Measurements from ENCODE around the gene EIF4A3. TPM values are rescaled to one million over a fixed set of nuclear protein-coding genes. Genes with fewer than 3 reads are reported as not detected.

The EIF4A3 gene
- total and polyA plus RNA-seq, 10 of the 15 experiments (the other 5 are each of a cell fraction or from before 2014, with no cell fraction given), result 53.3 to 225 (median 103) TPM

DNA sequence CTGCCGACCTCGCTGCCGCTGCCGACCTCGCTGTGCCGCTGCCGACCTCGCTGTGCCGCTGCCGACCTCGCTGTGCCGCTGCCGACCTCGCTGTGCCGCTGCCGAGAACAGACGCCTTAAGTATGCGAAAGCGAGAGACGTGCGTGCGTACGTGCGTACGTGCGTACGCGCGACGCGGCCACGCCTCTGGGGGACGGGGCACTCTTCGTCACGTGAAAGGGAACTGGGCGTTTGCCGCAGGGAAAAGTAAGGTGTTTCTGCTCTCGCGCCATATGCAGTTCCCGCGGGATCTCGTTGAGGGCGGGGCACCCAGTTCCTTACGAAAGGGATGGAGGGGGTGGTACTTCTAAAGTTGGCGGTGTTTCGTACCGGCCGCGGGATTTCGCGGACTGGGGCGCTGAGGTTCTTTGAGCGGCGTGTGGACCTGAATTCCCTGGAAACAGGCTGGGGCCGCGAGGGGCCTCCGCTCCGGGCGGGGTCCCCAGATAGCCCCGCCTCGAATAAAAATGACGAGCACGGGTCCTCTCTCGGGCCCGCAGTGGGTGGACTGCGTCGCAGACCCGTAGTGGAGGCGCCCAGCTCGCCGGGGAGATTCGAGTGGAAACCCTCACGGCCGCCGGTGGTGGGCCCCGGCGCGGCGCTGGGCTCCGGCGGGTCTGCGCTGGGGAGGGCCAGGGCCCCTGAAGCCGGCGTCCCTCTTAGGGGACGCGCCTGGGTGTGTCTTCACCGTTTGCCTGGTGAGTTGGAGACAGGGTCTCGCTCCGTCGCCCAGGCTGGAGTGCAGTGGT is at the start of gene EIF4A3 (continued):
- TF ChIP-seq SIN3A (IDR thresholded peaks at IDR 0.05; ENCODE audit: low read depth, low read length), result no peak; the same call in 1 of the 2 replicates
- TF ChIP-seq, protein P1, sequence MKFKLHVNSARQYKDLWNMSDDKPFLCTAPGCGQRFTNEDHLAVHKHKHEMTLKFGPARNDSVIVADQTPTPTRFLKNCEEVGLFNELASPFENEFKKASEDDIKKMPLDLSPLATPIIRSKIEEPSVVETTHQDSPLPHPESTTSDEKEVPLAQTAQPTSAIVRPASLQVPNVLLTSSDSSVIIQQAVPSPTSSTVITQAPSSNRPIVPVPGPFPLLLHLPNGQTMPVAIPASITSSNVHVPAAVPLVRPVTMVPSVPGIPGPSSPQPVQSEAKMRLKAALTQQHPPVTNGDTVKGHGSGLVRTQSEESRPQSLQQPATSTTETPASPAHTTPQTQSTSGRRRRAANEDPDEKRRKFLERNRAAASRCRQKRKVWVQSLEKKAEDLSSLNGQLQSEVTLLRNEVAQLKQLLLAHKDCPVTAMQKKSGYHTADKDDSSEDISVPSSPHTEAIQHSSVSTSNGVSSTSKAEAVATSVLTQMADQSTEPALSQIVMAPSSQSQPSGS (IDR thresholded peaks at IDR 0.05; ENCODE audit: low read length), result no peak
- peak; percentile 63; the same call in 1 of the 2 replicates for TF ChIP-seq TAF1 (IDR thresholded peaks at IDR 0.05; ENCODE audit: borderline replicate concordance, low read depth, low read length)
- no peak for TF ChIP-seq PRDM15 (CRISPR knock-in tag; IDR thresholded peaks at IDR 0.05)
- TF ChIP-seq MYB (IDR thresholded peaks at IDR 0.05; ENCODE audit: borderline replicate concordance, low read depth, low read length), result no peak
- TF ChIP-seq CUX1 (IDR thresholded peaks at IDR 0.05; ENCODE audit: insufficient replicate concordance, low read depth, low read length), result no peak
- TF ChIP-seq SREBF2 (IDR thresholded peaks at IDR 0.05; ENCODE audit: low read length), result no peak
- TF ChIP-seq MEF2B (IDR thresholded peaks at IDR 0.05; ENCODE audit: partially characterized antibody, poor library complexity, severe bottlenecking), result no peak
- no peak for TF ChIP-seq CHD1 (IDR thresholded peaks at IDR 0.05; ENCODE audit: low read depth, low read length)
- TF ChIP-seq BHLHE40 (IDR thresholded peaks at IDR 0.05; ENCODE audit: borderline replicate concordance in 1 of 2, low read depth in 2 of 2, low read length in 1 of 2), result peak; percentile 97 to 98
- no peak for TF ChIP-seq GABPA (IDR thresholded peaks at IDR 0.05; ENCODE audit: low read depth)
- no peak for TF ChIP-seq BACH1 (IDR thresholded peaks at IDR 0.05; ENCODE audit: borderline replicate concordance)
- peak; percentile 10 to 99; a peak in 2 of 3 replicates for TF ChIP-seq EGR1 (IDR thresholded peaks at IDR 0.05; ENCODE audit: borderline replicate concordance in 1 of 2, low read depth in 2 of 2, low read length in 2 of 2)
- peak; percentile 92; the same call in 1 of the 2 replicates for TF ChIP-seq SMARCA5 (IDR thresholded peaks at IDR 0.05)
- no peak for TF ChIP-seq IRF3 (IDR thresholded peaks at IDR 0.05)
- no peak for TF ChIP-seq WRNIP1 (IDR thresholded peaks at IDR 0.05; ENCODE audit: borderline replicate concordance, low read depth, low read length)
- no peak for TF ChIP-seq SUPT20H (IDR thresholded peaks at IDR 0.05; ENCODE audit: borderline replicate concordance, control insufficient read depth, low read depth, low read length)
- no peak for TF ChIP-seq LARP7 (IDR thresholded peaks at IDR 0.05)
